GM12801 (cell line): ENCODE measurements around the gene MEOX2.

Experiments used
- CTCF ChIP-seq: IDR thresholded peaks from one replicate; pipeline ENCODE4 v1.5.1; 2011; ENCODE audit warnings: control low read depth; ENCODE audit not compliant: insufficient read length; ENCODE audit errors: extremely low read depth

The MEOX2 gene

DNA sequence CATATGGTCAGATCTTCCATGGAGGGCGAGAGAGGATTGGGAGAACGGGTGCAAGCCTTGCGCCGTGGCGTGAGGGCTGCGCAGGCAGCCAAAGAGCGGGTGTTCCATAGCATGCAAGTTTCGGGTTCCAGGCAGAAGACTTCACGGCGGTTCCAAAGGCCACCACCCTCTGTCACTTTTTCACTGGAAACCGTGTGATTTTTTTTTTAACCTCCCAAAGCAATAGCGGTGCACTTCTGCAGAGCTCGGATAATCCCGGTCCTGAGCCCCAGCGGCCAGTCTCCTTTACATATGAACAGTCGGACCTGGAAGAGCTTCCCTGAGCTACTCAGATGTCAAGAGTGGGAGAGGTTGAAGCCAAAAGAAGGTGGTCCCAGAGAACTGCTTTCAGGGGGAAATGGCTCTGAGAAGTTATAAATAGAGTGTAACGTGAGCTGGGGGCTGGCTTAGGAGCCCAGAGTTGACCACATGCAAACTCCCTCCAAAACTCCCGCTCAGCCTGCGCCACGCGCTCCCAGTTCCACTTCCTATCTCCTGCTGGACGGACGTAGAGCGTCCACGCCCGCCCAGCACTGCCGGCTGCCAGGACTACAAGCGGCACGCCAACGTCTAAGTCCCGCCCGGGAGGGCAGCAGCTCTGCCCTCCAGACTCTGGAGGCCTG is at the start of gene MEOX2:
TSS of gene MEOX2 (minus strand) at position 389 of the 662 bp plus-strand sequence. CDS start at position 108, 281 bp downstream.
- no peak for TF ChIP-seq CTCF

GRCh38 chr7:15729746-15730145 is 43.3 kb upstream of the MEOX2 start:
- no peak for TF ChIP-seq CTCF

- no peak for TF ChIP-seq CTCF
These were observed 38.6 kb upstream of the MEOX2 start for GRCh38 chr7:15725051-15725450.

- TF ChIP-seq CTCF: no peak
These were observed 37.4 kb upstream of the MEOX2 start for GRCh38 chr7:15723841-15724240.

DNA sequence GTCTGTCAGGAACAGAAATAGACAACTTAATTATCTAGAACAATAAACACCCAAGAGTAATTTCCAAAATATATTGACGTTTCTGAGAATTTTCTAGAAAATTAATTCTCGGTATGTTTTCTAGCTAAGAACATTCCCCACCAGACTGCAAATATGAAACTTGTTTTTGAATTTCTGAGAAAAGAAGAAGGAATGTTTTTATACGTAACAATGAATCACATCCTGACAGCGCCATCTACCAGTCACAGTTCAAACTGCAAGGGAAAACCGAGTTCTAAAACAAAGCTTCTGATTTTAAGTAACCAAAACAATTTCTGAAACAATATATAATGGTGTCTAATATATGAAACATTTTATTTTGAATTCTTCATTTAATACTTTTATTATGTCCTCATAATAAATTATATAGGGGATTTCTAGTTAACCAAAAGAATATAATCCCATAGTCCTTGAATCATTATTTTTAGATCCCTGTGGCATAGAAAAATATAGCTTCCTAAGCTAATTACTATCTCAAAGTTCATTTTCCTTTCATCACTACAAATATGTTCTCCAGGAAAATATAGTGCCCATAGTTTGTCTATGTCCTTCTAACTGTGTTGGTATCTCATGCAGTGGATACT is 34.5 kb upstream of the MEOX2 start:
- TF ChIP-seq CTCF: no peak

DNA sequence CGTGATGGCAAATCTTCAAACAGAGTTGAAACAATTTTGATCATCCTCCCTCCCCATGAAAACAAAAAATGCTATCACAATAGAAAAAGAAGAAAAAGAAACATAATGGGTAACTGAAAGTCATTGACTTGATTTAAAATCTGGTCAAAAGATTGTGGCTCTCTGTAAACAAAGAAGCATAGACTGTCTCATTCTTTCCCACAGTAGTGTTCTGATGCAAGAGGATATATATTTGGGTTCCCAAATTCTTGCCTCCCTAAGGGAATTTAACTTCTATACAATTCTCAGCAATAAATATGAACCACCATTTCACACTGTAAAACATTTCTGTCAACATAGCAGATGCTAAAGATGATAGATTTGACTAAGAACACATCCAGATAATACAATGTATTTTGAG is 32.8 kb upstream of the MEOX2 start:
- TF ChIP-seq CTCF: no peak

GRCh38 chr7:15715435-15715834 is 29.0 kb upstream of the MEOX2 start:
- TF ChIP-seq CTCF: no peak

DNA sequence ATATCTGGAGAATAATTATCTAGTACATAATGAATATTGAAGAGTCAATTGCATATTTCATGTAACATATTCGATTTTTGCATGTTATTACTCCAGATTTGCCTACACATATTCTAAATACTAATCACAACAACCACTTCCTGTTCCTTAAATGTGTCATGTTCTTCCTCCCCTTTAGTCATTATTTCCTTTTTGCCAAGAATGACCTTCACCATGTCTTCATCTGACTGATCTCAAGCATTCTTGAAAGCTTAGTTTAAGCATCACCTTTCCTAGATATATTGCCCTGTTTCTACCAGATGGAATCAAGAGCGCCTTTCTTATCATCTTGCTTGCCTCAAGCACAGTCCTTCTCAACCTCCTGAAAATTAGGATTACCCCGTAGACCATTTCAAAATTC is 23.5 kb upstream of the MEOX2 start:
- TF ChIP-seq CTCF: no peak
